HepG2 (cell line): ENCODE measurements around the gene EIF5A2. TPM values are rescaled to one million over a fixed set of nuclear protein-coding genes. Genes with fewer than 3 reads are reported as not detected.

ENCODE experiments used
- ATAC-seq: fragments of 200-7000 bp; cut with Tn5 transposase; 3 replicates; pipeline ENCODE4 v1.9.1; 2020; ENCODE audit warnings: mild to moderate bottlenecking, moderate library complexity
- BruUV-seq: library from RNA; stranded (reverse); fragments of 400-500 nt; replicated peaks from 2 replicates; lab custom pipeline; 2021; lab: Mats Ljungman, UMichigan
- CTCF ChIA-PET: fragments of 300-600 bp; formaldehyde crosslinking; extraction: SDS; loops from one replicate; lab custom pipeline; 2021; ENCODE audit warnings: low total read pairs, inconsistent platforms, low intra/inter-chr PET ratio; lab: Yijun Ruan, JAX
- POLR2A ChIA-PET: fragments of 350-600 bp; sonication (Branson Sonifier 250); formaldehyde crosslinking; loops from one replicate; lab custom pipeline; 2020; ENCODE audit warnings: antibody characterized with exemption, inconsistent platforms; lab: Yijun Ruan, JAX
- DNase-seq: peaks from one replicate; pipeline ENCODE4 v3.0.0-alpha.2; 2015; ENCODE audit warnings: low spot score
- FAIRE-seq: peaks from 3 replicates; lab custom pipeline; 2011; peaks lifted over from hg19 to GRCh38; lab: Jason Lieb, UNC
- H2AFZ ChIP-seq: one replicate; pipeline ENCODE4 v1.6.1; 2011; ENCODE audit warnings: low read length, inconsistent platforms
- H3K27ac ChIP-seq: fragments of 300-600 bp; 3 replicates; pipeline ENCODE4 v1.8.0; 2011; ENCODE audit warnings: mixed run types, mild to moderate bottlenecking, mixed read lengths, low read length, inconsistent platforms; ENCODE audit not compliant: insufficient read depth; ENCODE audit errors: extremely low read length
- H3K27me3 ChIP-seq, 2 experiments: fragments of 200-600 bp in 1 of 2; 2 replicates in 1 of 2; 3 replicates in 1 of 2; pipeline versions ENCODE4 v1.6.0 to v1.8.0; 2011; ENCODE audit warnings: low read length in 2 of 2, mild to moderate bottlenecking in 2 of 2, moderate library complexity in 2 of 2, inconsistent platforms in 1 of 2; ENCODE audit not compliant: insufficient read depth in 2 of 2, control insufficient read depth in 1 of 2
- H3K36me3 ChIP-seq, 2 experiments: fragments of 200-600 bp in 1 of 2; replicated peaks in 1 of 2; 2 replicates in 1 of 2; 3 replicates in 1 of 2; pipeline versions ENCODE4 v1.5.1 to v1.8.0; 2011; ENCODE audit warnings: low read length in 2 of 2, inconsistent platforms in 1 of 2; ENCODE audit not compliant: insufficient read depth in 2 of 2, control insufficient read depth in 1 of 2
- H3K4me1 ChIP-seq: 2 replicates; pipeline ENCODE4 v1.5.1; 2012; ENCODE audit warnings: low read length, inconsistent platforms; ENCODE audit not compliant: insufficient read depth
- H3K4me2 ChIP-seq: 2 replicates; pipeline ENCODE4 v1.6.0; 2011; ENCODE audit warnings: low read depth, low read length, inconsistent platforms
- H3K4me3 ChIP-seq, 3 experiments: fragments of 200-600 bp in 1 of 3; sonication (generic), shearing (Covaris generic) in 1 of 3; replicated peaks in 1 of 3; 2 replicates each; pipeline ENCODE4 v1.5.1; 2011 to 2016; ENCODE audit warnings: low read length in 3 of 3, inconsistent platforms in 2 of 3, low read depth in 2 of 3, mild to moderate bottlenecking in 2 of 3, control low read depth in 1 of 3, mixed read lengths in 1 of 3; ENCODE audit not compliant: insufficient read depth in 1 of 3
- H3K79me2 ChIP-seq: one replicate; pipeline ENCODE4 v1.6.1; 2011; ENCODE audit warnings: low read length, inconsistent platforms; ENCODE audit not compliant: insufficient read depth
- H3K9ac ChIP-seq: 2 replicates; pipeline ENCODE4 v1.6.0; 2011; ENCODE audit warnings: mild to moderate bottlenecking, low read depth, low read length, inconsistent platforms; ENCODE audit not compliant: insufficient read depth
- H3K9me3 ChIP-seq: 2 replicates; pipeline ENCODE4 v1.5.1; 2012; ENCODE audit warnings: mild to moderate bottlenecking, low read length
- H4K20me1 ChIP-seq: 2 replicates; pipeline ENCODE4 v1.6.0; 2011; ENCODE audit warnings: inconsistent platforms, mild to moderate bottlenecking, low read length, moderate library complexity; ENCODE audit not compliant: insufficient read depth
- MAFF ChIP-seq: IDR thresholded peaks from 2 replicates; pipeline ENCODE4 v1.6.1; 2011; ENCODE audit warnings: low read depth, low read length, improper control_type of control experiment
- MAFK ChIP-seq, 2 experiments: IDR thresholded peaks in 1 of 2; conservative IDR thresholded peaks in 1 of 2; 2 replicates each; pipeline ENCODE4 v1.6.1; 2011; ENCODE audit warnings: improper control_type of control experiment in 2 of 2, low read length in 2 of 2
- SOX5 ChIP-seq: IDR thresholded peaks from 2 replicates; pipeline ENCODE4 v1.6.1; 2016; ENCODE audit warnings: borderline replicate concordance
- ZNF367 ChIP-seq: sonication (generic); formaldehyde crosslinking; IDR thresholded peaks from 2 replicates; pipeline ENCODE4 v1.4.0; 2020; ENCODE audit warnings: missing genetic modification reagents, borderline replicate concordance
- WGBS: methylation state at CpG from one replicate; pipeline ENCODE4 v1.1.6; 2017; ENCODE audit warnings: low lambda C conversion rate; 5-methylcytosine and 5-hydroxymethylcytosine counted together
- in situ Hi-C: cut with HindIII; loops from 2 replicates; pipeline ENCODE4 v1.10.0; 2017; ENCODE audit warnings: low pct_unique_long_range_greater_than_20kb; ENCODE audit not compliant: extremely low pct_ligation_motif_present
- intact Hi-C: fragments of 100-400 bp; cut with micrococcal nuclease; formaldehyde crosslinking; loops from one replicate; pipeline ENCODE4 v1.10.0; 2022; ENCODE audit not compliant: unreplicated experiment
- polyA plus RNA-seq, 8 experiments: library from polyadenylated mRNA; depleted of rRNA in 3 of 8; stranded (reverse) in 7 of 8; unstranded in 1 of 8; fragments of >200 nt; fragmentation: Illumina TruSeq in 4 of 8; extraction: Trizol in 4 of 8; gene quantifications; 2 replicates each; pipeline versions ENCODE4 v1.2.1 to v1.2.3, GENCODE V29; 2011 to 2016; ENCODE audit warnings: low read depth in 4 of 8, missing spikeins in 1 of 8, mixed read lengths in 1 of 8; ENCODE audit not compliant: insufficient read depth in 1 of 8
- total RNA-seq, 5 experiments: library from RNA; depleted of rRNA; stranded (reverse); fragments of >200 nt; fragmentation: Illumina TruSeq; extraction: Trizol; gene quantifications; 2 replicates each; pipeline ENCODE4 v1.2.3, GENCODE V29; 2016; ENCODE audit warnings: low read depth in 1 of 5

The EIF5A2 gene
- total and polyA plus RNA-seq, 2 of the 13 experiments (the other 11 are each of a cell fraction or from before 2014, with no cell fraction given): 3.5 to 9.4 TPM

- ChIA-PET CTCF (no interaction called here), POLR2A (no interaction called here)
- no TSS peak for BruUV-seq
- no peak for TF ChIP-seq ZNF367 (CRISPR knock-in tag)
- no peak overlapping the region for H3K4me3 ChIP-seq
- FAIRE-seq (no peak), DNase-seq (no peak), ATAC-seq (no peak)
- in situ Hi-C loops: no loop called here
- no peaks in the 10 kb centered on the region for H3K27me3 ChIP-seq
- no peaks in the 10 kb centered on the region for H4K20me1 ChIP-seq
- no peak overlapping the region for H3K27ac ChIP-seq
- H3K4me2 ChIP-seq: no peak overlapping the region
- no peaks in the 10 kb centered on the region for H3K79me2 ChIP-seq
- H3K4me1 ChIP-seq: peaks cover 23% of the 10 kb centered on the region
- 97% methylated on average over 3 of the region's 3 CpGs for WGBS
- intact Hi-C loops: no loop called here
- H3K9ac ChIP-seq: no peak overlapping the region
- H2AFZ ChIP-seq: no peak overlapping the region
- no peaks in the 10 kb centered on the region for H3K9me3 ChIP-seq
- H3K36me3 ChIP-seq: no peaks in the 10 kb centered on the region; a peak in 1 of 5 replicates
Observed at GRCh38 chr3:170903123-170903522, 5.3 kb downstream of the EIF5A2 start.

GRCh38 chr3:170899455-170899854 lies 9.0 kb downstream of the EIF5A2 start:
- ChIA-PET POLR2A (no interaction called here), CTCF (no interaction called here)
- Histone ChIP-seq H3K79me2 (no peaks in the 10 kb centered on the region), H2AFZ (no peak overlapping the region), H3K9me3 (peaks cover 7% of the 10 kb centered on the region; the same call in 1 of the 2 replicates), H3K27me3 (no peaks in the 10 kb centered on the region), H3K36me3 (no peaks in the 10 kb centered on the region; a peak in 1 of 5 replicates), H4K20me1 (no peaks in the 10 kb centered on the region), H3K9ac (no peak overlapping the region), H3K4me2 (no peak overlapping the region), H3K4me1 (no peaks in the 10 kb centered on the region), H3K4me3 (no peak overlapping the region), H3K27ac (no peak overlapping the region)
- no peak for ATAC-seq
- in situ Hi-C loops (no loop called here), intact Hi-C loops (no loop called here)
- DNase-seq: no peak
- no peak for FAIRE-seq
- 100% methylated on average over 1 of the region's 1 CpG for WGBS
- TF ChIP-seq SOX5 (CRISPR knock-in tag): no peak
- peak; percentile 9 to 63; a peak in 2 of 4 replicates for TF ChIP-seq MAFK (conservative IDR thresholded peaks at IDR 0.05 in 1 of 2, IDR thresholded peaks at IDR 0.05 in 1 of 2; ENCODE audit: low read length in 2 of 2)
- peak; percentile 21; the same call in 1 of the 2 replicates for TF ChIP-seq MAFF
- TF ChIP-seq, all 625 proteins: peak for 2
- BruUV-seq: no TSS peak
